Activated CD4-positive, alpha-beta T cell treated with anti-CD3 and anti-CD28 coated beads, Interleukin-2, amount 50 U/mL, for 48 hours (primary cell): ENCODE data around the gene KLF6.
"Not testable (repeated sequence)": the region's sequence is repeated elsewhere in the genome, so short reads cannot be mapped to it uniquely, and the experiment has no call there.

Experiments
- DNase-seq, 2 experiments: peaks; one replicate each; pipeline ENCODE4 v3.0.0-alpha.2; 2020

KLF6 gene

DNA sequence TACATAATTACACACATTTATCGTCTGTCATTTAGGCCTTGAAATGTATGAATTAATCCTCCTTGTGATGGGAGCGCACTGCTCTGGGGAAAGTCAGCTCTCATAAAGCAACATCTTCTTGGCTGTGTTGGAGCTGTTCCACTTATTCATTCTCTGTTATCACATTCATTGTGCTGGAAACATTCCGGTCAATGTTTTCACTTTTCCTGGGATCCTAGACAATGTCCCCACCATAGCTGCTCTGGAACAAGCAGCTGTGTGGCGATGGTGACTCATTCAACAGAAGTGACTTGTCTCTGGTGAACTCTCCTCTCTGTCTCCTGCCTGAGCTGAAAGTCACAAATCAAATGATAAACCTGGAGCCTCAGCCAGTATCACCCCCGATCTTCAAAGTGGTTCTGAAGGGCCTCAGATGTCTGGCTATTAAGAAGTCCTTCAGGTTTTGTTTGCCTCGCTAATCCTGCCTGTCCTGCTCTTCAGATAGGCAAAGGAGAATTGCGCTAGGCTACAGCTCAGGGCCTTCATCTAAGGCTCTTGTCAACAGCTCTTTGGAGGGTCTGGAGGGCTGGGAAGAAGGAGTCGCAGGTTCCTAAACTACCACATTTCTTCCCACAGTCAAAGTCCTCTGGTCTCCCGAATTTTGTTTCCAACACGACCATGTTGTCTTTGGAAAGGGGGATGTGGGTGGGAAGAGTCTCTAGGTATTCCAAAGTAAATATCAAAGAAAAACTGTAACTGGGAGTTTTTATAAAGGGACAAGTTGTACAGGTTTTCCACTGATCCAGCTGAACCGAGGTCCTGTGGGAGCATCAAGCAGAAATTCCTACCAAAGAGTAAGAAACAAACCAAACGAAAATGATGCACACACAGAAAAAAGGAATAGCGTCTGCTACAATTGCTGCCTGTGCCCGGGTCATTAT is 29.3 kb downstream of the KLF6 start:
- DNase-seq = no peak

DNA sequence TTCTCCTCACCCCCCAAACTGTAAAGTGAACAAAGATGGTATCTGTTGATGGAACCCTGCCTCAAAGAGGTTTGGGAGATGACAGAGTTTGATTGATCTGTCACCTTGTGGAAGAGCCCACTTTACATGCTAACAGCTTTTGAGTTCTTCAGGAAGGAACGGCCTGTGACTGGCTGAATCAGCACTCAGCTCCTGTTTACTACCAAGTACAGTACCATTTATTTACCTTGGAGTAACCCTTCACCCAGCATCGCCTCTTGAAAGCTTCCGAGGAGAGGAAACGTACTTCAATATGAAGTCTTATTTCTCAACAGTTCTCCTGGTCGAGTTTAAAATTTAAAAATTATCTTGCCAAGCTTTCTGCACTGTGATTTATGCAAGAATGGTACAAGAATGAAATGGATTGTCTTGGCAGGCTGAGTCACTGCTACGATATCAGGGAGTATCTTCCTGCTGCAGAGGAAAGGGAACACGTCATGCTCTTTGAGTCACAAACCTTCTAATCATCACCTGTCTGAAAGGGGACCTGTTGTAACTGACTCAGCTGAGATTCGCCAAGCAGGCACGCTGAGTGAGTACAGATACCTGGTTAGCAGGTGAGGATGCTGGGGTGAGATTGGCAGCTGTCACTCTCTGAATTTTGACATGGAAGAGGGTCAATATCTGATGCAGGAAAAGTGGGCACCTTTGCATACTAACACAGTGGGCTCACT is 30.1 kb downstream of the KLF6 start:
- DNase-seq = no peak

DNA sequence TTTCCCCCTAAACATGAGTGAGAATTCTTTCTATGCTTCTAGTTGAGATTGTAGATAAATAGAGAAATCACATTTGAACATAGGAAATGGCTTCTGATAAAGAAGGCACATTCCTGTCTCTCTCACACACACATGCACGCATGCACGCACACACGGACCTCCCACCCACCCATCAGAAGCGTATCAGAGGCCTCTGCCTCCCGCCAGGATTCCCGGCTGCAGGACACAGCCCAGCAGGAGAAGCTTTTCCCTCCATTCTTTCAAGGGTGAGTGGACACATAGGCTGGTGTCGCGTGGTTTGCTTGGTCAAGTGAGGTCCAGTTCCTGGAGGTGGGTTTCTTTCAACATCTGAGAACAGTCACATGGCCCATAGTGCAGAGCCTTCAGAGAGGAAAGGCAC is 34.2 kb downstream of the KLF6 start:
- DNase-seq = no peak

DNA sequence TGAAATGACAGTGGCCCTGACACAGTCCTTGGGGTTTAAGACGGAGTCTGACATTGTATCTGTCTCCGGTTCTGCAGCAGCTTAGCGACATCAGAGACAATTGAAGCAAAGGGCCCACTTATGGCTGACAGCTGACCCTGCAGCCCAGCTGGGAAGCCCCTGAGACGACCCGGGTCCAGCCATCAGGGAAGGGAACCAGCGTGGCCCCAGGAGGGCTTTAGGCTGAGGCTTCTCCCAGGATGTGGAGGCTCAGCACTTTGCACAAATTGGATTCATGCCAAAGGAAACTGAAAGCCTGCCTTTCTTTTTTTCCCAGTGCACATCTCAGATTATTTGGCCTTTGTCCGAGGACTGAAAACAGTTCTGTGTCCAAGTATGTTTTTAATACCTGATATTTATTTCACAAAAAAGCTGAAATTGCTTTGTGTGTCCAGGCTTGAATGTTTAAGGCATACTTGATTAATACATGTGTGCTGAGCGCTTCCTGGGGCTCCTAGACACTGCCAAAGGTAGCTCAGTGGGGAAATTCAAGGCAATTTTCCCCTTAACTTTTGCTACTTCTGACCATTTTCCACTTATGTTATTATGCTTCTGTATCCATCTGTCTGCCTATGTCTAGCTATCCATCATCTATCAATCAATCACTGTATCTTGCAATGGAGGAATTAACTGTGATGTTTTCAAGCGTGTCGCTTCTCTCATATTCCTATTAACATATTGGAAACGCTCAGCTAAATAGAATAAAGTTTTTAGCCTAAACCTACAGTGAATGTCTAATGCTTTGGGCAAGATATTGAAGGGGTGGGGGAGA is 34.8 kb downstream of the KLF6 start:
- DNase-seq = no peak

DNA sequence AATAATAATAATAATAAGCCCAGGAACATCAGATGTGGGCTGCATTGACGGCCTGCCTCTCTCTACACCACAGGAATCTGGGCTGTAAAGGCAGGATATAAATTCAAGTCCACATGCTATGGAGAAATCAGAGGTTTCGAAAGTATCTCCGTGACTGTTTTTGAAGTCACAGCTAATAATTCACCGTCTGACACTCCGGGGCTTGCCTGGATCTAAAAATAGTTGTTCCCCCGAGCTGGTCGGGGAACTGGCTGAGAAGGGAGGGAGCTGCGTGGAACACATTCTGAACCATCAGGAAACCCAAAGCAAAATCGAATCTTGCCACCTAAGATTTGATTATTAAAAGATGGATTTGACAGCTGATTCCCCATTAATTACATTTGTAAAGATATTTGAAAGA is 35.4 kb downstream of the KLF6 start:
- DNase-seq = no peak

DNA sequence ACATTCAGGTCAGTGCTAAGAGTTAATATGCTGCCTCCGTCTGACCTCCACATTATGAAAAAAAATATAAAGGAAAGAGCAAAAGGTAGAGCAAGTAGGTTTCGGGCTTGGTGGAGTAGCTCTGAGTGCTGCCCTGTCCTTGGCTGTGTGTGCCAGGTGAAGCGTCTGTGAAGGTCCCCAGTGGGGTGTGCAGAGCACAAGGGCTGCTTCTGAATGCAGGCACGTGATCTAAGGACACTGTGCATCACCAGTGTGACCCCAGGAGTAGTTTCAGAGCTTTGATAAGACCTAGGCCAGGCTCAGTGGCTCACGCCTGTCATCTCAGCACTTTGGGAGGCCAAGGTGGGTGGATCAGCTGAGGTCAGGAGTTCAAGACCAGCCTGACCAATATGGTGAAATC is 36.0 kb downstream of the KLF6 start:
- DNase-seq = no peak

DNA sequence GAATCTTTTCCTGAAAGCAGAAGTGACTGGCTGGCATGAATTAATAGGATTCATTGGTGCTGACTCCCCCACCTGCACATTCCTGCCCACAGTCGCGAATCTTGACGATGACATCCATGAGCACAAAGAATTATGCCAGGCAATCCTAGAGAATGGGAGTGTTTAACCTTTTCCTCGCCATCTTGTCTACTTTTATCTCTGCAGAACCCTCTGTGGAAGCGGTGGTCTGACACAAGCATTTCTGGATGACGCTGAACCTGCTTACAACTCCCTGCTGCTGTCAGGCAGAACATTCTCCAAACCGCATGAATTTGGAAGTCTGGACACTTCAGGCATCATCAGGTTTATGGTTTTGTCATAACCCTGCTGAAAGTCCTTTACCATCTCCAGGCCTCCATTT is 36.5 kb downstream of the KLF6 start:
- DNase-seq = no peak

DNA sequence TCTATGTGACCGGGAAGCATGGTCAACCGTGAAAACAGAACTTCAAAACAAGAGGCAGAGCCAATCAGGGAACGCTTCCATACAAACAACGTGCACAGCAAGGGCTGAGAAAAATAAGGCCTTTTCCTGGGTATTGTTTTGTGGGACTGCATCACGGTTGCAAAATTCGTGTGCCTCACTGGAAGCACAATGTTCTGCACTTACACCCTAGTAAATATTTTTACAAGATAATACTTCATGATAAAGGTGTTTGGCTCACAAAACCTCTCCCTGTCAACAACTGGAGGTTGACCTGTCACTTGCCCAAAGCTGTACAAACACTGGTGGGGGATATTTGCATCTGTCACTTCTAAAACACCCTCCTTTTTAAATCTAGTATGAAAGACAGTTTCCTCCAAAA is 37.0 kb downstream of the KLF6 start:
- DNase-seq = no peak

DNA sequence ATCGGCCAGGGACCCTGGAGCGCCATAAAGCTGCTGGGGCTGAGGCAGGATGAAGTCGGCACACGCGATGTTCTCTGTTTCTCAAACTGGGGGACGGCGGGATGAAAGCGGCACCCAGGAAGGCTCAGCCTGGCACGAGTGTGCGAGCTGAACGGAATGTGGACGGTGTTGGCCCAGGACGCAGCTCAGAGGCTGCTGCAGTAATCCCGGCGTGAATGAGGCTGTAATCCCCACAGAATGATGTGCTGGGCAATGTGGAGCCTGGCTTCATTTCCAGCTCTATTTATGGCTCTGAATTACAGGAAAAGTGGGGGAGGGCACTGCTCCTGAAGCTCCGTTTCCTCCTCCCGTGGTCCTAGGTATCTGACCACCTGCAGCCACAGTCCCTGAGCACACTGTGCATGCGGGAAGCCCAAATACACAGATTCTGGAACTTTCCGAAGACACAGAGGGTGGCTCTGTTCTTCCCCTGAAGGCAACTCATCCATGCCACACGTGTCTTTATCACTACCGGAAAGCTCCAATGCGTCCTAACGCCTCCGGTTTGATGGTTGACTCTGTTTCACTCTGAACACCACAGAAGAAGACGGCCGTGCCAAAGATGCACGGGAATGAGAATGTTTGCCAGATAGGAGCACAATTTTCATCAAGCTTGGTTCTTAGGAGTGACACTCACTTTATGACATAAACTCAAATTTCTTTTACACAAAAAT is 37.6 kb downstream of the KLF6 start:
- no peak for DNase-seq

DNA sequence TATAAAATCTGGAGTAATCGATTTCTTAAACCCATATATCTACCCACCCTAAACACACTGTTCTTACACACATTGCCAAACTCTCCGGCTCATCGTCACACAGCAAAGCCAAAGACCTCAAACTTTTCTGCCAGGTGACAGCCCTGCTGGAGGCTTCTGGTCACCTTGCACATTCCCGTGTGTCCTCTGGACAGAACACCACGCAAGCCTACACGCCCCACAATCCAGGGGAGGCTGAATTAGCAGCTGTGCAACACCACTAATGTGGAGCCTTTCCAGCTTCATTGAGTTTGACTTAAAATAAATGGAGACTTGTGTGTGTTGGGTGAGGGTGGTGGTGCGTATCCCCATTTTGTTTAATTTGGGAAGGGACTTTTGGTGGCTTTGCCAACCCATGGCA is 38.4 kb downstream of the KLF6 start:
- no peak for DNase-seq

DNA sequence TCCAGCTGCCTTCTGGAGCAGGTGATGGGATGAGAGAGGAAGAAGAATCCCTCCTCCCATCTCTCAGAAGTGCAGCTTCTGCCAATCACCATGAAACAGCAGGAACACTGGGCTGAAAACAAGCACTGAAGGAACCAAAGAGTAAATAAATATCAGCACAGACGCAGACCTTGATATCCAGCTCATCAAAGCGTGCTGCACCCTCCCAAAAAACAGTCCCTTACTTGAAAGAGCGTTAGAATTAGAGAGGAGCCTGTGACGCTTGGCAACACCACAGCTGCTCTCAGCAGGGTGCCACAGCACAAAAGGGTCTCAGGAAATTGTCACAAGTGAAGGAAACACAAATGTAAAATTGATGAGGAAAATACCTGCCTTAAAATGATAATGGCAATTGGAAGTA is 39.5 kb downstream of the KLF6 start:
- no peak for DNase-seq

DNA sequence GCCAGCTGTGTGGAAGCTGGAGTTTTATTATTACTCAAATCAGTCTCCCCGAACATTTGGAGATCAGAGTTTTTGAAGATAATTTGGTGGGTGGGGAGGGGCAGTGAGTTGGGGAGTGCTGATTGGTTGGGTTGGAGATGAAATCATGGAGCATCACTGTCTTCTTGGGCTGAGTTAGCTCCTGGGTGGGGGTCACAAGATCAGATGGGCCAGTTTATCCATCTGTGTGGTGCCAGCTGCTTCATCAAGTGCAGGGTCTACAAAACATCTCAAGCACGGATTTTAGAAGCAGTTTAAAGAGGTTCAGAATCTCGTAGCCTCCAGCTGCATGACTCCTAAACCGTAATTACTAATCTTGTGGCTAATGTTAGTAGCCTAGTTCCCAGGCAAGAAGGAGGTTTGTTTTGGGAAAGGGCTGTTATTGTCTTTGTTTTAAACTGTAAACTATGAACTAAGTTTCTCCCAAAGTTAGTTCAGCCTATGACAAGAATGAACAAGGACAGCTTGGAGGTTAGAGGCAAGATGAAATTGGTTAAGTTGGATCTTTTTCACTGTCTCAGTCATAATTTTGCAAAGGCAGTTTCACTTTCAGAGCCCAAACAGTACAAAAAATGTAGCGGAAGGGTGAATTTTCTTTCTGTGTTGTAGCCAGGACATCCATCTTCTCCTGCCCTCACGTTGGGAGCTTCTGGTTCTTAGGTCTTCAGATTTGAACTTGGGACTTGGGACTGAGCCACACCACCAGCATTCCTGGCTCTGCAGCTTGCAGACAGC is 43.1 kb downstream of the KLF6 start:
- no peak for DNase-seq

DNA sequence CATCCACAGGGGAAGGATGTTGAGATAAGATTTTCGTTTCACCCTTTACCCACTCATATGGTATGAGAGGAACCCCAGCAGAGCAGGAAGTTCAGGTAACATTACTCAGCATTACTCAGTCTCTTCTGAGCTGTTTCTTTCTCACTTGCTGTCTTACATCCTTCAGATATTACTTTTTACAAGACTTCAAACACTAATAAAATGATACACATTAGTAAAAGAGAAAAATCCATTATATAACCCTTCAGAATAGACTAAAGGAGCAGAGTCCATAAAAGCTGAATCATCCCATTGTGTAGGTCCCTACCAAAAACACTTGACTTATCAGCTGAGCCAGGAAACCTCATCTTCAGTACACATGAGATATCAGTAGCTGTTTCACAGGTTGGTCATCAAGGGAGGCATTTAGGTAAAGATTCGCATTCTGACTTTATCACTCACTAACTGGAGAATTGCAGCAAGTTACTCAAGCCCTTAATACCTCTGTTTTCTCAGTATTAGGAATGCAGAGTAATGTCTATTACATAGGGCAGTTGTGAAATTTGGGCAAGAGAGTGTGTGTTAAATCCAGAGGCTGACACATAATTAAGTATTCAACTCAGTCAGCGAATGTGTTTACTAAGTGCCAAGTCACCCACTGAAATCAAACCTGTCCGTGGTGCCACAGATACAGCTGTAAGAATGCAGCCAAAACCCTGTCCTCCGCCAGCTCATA is 44.7 kb downstream of the KLF6 start:
- DNase-seq = no peak

DNA sequence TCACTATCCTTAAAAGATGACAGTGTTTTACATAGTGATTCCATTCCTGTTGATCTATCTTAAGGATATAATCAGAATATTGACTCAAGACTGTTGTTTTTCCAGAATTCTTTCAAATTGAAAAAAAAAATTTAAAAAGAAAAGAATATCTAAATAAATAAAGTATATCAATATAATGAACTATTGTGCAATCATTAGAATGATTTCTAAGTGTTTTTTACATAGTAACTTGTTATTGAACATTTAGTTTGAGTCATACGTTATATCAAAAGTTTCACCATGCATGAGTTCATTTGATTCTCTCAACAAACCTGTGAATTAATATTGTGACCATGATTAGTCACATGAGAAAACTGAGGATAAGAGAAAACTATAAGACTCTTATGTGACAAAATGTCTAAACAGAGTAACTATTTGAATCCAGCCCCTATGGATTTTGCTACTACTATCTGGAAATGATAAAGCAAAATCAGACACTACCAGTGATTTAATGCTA is 46.1 kb downstream of the KLF6 start:
- DNase-seq = no peak

DNA sequence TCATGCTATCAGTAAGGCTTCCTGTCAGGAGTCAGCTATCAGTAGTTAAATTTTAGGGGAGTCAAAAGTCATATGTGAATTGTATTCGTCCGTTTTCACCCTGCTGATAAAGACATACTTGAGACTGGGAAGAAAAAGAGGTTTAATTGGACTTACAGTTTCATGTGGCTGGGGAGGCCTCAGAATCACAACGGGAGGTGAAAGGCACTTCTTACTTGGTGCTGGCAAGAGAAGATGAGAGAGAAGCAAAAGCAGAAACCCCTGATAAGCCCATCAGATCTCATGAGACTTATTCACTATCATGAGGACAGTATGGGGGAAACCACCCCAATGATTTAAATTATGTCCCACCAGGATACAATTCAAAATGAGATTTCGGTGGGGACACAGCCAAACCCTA is 47.1 kb downstream of the KLF6 start:
- no peak for DNase-seq

DNA sequence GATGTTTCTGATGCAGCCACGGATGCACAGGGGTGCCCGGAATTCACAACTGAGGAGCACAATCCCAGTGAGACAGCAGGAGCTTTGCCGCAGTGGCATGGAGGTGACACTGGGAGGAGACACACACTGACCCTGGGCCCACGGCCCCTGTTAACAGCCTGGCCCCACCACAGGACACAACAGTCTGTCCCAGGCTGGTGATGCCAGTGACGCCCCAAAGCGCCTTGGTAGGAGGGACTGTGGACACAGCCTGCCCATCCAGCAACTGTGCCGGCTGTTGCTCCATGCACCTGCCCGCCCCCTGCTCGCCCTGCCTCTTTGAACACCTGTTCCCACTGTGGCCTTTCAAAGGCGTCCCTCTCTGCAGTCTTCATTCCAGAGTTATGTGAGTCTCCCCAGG is 49.8 kb downstream of the KLF6 start:
- no peak for DNase-seq

DNA sequence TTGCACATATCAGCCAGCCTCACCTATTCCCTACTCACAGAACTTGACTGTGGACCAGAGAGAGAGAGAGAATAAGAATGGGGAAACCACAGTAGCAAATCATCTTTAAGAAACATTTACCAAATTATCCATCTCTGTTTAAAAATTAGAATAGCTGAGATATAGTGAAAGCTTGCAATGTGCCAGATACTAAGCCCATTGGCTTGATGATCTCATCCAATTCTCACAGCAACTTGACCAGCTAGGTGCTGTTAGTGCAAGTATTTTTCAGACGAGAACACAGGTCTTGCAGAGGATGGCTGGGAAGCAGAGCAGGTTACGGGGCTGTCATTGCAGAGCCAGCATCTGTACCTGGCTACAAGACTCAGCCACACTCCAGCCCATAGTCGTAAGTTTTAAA is 50.9 kb downstream of the KLF6 start:
- no peak for DNase-seq

DNA sequence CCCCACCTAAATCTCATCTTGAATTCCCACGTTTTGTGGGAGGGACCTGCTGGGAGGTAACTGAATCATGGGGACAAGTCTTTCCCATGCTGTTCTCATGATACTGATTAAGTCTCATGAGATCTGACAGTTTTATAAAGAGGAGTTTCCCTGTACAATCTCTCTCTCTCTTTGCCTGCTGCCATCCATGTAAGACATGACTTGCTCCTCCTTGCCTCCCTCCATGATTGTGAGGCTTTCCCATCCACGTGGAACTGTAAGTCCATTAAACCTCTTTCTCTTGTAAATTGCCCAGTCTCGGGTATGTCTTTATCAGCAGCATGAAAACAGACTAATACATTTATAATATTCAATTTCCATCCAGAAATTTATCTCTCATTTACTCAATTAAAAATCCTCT is 52.8 kb downstream of the KLF6 start:
- not testable (repeated sequence) for DNase-seq

DNA sequence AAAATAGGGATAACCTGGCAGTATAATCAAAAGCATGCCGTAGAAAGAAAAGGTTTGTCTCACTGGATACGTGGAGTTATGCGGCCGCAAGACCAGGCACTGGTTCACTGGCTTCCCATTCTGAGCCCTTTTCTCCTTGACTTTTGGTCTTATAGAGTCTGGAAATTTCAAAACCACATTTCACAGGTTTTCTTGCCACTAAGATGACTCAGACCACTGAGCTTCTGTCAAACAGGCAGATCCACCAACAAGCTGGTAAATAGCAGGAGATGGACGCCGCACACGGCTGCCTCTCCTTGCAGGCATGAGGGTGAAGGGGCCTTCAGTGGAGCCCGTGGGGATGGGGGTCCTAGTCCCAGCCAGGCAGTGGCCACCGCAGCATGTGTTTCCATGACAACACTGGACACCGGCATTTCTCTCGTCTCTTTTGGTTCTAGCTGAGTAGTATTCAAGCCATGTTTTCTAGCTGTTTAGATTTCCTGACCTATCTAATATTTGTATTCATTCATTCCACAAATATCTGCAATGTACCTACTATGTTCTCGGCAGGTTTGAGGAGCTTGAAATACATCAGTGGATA is 55.5 kb downstream of the KLF6 start:
- no peak for DNase-seq

DNA sequence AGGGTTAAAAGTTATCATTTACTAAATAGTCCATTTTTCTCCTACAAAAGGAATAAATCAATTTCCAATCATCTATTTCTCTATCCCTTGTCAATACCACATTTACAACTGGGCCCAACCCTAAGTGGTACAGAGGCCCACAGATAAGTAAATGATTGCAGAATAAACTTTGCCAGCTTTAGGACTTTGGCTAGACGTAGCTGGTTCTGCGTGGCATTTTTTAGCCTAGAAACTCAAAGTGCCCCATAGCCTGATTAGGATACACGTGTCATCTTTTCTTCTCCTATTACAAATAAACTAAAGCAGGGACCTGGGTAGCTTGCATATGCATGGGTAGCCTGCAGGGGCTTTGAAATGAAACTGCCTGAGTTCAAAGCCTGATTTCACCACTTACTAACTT is 56.4 kb downstream of the KLF6 start:
- DNase-seq = no peak

DNA sequence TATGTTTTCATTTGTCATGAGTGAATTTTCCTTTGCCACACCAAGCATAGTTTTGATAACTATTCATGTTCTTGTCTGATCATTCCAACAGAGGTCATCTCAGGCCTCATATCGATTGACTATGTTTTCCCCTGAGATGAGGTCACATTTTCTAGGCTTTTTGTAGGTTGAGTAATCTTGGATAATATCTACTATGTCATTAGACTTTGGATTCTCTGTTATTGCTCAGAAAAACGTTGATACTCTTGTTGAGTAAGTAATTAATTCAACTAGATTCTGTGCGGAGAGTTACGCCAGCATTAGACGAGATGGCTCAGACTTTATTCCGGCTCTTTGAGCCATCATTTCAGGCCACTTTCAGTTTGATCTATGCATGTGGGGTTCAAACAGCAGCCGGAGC is 57.7 kb downstream of the KLF6 start:
- no peak for DNase-seq
